Right renal pelvis (tissue), 4 donors: ENCODE measurements around the gene BRD4. TPM values are rescaled to one million over a fixed set of nuclear protein-coding genes. Genes with fewer than 3 reads are reported as not detected.
"Not testable (repeated sequence)": the region's sequence is repeated elsewhere in the genome, so short reads cannot be mapped to it uniquely, and the experiment has no call there.

ENCODE experiments used
- DNase-seq, 4 donors: peaks; one replicate each; pipeline ENCODE4 v3.0.0-alpha.2; 2013; ENCODE audit warnings: low read depth in 4 of 4, low spot score in 3 of 4, missing footprints in 1 of 4
- polyA plus RNA-seq, 4 donors: library from polyadenylated mRNA; unstranded; fragments of 120-200 nt; gene quantifications; one replicate each; pipeline ENCODE4 v1.2.1, GENCODE V29; 2013; ENCODE audit not compliant: insufficient read length in 4 of 4

Gene BRD4
- polyA plus RNA-seq, 4 donors, result 48.5 to 60.5 (median 49.2) TPM

DNA sequence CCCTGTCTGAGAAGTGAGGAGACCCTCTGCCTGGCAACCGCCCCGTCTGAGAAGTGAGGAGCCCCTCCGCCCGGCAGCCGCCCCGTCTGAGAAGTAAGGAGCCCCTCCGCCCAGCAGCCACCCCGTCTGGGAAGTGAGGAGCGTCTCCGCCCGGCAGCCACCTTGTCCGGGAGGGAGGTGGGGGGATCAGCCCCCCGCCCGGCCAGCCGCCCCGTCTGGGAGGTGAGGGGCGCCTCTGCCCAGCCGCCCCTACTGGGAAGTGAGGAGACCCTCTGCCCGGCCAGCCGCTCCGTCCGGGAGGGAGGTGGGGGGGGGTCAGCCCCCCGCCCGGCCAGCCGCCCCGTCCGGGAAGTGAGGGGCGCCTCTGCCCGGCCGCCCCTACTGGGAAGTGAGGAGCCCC lies 30.7 kb upstream of the BRD4 start:
- not testable (repeated sequence) for DNase-seq

DNA sequence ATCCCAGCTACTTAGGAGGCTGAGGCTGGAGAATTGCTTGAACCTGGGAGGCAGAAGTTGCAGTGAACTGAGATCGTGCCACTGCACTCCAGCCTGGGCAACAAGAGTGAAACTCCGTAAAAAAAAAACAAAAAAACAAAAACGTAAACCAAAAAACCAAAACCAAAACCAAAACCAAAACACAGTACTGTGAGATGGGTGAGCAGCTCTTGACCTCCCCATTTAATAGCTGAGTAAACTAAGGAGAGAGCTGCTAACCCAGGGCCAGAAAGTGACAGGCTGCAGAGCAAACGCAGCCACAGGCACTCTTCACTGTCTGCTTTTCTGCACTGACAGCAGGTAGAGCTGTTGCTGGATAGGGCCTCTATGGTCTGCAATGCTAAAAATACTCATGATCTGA lies 27.7 kb upstream of the BRD4 start:
- DNase-seq, result not testable (repeated sequence)

DNA sequence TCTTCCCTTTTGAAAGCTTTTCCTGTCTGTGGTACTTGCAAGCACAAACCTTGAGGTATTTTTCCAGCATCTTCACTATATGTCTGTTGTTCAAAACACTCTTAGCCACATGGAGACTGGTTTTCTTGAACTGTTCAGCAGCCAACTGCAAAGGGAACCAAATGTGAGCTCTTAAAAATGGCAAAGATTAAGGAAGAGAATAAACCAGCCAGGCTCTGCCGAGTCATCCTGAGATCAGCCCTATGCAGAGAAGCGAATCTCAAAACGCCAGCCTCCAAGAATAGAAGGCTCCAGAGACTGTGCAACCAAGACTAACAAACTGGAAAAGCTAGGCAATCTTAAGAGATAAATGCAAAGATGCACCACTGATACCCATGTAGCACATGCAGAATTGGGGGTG lies 26.6 kb upstream of the BRD4 start:
- no peak for DNase-seq

GRCh38 chr19:15357906-15358305 lies 25.6 kb upstream of the BRD4 start:
- DNase-seq, result no peak

GRCh38 chr19:15354566-15355296 lies 22.4 kb upstream of the BRD4 start:
- DNase-seq, result no peak

DNA sequence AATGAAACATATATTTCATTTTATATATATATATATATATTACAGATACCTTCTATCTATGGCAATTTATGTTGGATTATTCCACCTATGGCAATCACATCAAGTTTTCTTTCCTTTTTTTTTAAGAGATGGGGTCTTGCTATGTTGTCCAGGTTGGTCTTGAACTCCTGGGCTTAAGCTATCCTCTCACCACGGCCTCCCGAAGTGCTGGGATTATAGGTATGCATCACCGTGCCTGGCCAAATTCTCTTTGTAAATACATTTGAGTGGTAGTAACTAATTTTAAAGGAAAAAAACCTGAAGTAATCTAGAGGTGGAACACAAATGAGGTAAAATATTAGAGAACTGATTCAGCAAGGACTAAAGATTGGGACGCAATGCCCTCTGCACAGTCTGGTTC lies 21.6 kb upstream of the BRD4 start:
- DNase-seq, result no peak

DNA sequence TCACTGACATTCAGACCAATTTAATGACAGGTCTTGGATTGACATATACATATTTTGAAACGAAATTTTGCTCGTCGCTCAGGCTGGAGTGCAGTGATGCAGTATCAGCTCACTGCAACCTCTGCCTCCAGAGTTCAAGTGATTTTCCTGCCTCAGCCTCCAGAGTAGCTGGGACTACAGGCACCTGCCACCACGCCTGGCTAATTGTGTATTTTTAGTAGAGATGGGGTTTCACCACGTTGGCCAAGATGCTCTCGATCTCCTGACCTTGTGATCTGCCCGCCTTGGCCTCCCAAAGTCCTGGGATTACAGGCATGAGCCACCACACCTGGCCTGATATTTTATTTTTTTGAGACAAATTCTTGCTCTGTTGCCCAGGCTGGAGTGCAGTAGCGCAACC lies 20.2 kb upstream of the BRD4 start:
- DNase-seq, result not testable (repeated sequence)

- not testable (repeated sequence) for DNase-seq
These were observed 9.0 kb upstream of the BRD4 start for GRCh38 chr19:15341328-15341727.

- no peak for DNase-seq
These were observed 7.7 kb upstream of the BRD4 start for GRCh38 chr19:15340086-15340485.

DNA sequence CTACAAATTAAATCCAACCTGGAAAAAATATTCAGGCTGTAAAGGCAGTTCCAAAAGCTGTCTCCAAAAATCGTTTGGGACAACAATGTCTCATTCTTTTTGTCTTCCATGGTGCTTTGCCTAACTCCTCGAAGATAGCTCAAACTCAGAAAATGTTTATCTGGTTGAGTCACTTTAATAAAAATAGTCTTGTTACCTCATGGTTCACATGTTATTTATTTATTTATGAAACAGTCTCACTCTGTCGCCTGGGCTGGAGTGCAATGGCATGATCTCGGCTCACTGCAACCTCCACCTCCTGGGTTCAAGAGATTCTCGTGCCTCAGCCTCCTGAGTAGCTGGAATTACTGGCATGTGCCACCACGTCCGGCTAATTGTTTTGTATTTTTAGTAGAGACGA lies 4.9 kb upstream of the BRD4 start:
- DNase-seq, result no peak

- DNase-seq, result not testable (repeated sequence)
These were observed 3.7 kb upstream of the BRD4 start for GRCh38 chr19:15335992-15336391.

DNA sequence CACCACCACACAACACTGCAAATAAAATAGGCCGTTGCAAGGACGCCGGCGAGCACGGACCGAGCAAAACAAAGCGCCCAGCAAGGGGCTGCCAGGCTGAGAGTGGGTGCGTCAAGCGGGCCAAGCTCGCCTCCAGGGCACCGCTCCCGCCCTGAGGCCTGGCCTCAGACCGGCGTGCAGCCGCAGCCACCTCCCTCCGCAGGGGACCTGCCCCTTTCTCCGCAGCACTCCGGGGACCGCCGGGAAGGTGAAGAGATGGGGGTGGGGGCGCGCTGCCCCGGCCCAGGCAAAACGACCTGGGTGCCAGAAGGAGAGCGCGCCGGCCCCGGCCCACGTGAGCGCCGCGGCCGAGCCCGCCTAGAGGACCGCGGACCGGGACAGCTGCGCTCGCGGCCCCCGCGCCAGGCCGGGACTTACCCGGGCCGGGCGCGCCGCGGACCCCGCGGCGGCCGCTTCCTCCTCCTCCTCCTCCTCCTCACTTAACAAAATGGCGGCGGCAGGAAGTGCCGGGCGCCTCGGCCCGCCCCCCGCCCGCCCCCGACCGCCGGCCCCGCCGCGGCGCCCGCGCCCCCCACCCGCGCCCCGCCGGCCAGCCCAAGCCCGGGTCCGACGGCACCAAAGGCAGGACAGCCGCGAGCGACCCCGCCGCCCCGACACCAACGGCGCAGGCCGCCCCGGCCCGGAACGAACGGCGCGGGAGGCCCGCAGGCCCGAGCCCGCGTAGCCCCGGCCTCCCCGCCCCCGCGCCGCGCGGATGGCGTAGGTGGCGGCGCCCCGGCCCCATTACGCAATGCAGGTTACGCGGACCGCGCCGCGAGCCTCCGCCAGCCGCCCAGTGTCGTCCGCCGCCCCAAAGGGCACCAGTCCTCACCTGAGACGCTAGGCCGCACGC lies 674 bp downstream of the BRD4 start:
- no peak for DNase-seq

GRCh38 chr19:15330801-15331418 lies 1.4 kb downstream of the BRD4 start:
- DNase-seq, result no peak

DNA sequence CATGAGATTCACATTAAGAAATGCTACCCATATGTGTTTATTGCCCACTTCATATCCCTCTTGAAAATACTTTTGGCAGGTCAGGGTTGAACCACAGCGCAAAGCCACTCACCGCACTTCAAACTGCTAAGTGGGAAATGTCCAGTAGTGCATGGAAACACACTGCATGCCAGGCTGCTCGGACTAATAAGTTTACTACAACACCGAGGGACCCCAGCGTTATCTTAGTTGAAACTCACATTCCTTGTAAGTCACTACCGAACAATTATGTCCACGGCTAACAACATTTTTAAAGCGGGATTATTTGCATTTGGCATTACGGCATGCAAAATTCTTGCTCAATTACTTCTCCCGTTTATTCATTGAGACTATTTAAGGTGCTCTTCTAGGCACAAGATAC lies 4.0 kb downstream of the BRD4 start:
- no peak for DNase-seq

DNA sequence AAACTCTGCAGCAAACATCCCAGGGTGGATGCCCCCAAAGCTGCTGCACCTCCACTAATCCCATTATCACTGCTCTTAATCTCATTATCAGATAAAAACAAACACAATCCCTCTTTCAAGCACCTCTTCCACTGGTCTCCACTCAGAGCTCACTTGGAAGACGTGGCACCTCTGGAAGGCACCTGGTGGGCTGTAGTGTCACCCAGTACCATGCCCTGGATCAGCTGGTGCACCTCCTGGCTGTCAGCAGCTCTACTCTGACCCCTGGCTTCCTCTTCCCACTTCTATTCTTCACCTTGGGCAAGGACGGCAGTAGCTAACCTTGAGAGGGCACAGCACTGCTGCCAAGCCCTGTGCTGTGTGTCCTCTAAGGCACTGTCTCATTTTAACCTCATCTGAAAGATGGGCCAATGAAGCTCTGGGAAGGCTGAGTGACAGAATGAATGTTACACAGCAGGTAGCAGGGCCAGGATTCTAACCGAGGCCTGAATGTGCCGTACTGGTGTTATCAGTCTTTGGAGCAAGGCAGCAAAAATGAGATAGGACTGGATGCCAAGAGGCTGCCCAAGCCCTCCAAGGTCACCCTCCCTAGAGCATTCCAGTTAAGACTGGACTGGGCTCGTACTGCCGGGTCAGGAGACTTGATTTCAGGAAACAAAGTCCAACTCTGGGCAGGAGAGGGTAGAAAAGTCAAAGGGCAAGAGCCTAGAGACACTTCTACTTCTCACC lies 7.4 kb downstream of the BRD4 start:
- DNase-seq, result no peak

DNA sequence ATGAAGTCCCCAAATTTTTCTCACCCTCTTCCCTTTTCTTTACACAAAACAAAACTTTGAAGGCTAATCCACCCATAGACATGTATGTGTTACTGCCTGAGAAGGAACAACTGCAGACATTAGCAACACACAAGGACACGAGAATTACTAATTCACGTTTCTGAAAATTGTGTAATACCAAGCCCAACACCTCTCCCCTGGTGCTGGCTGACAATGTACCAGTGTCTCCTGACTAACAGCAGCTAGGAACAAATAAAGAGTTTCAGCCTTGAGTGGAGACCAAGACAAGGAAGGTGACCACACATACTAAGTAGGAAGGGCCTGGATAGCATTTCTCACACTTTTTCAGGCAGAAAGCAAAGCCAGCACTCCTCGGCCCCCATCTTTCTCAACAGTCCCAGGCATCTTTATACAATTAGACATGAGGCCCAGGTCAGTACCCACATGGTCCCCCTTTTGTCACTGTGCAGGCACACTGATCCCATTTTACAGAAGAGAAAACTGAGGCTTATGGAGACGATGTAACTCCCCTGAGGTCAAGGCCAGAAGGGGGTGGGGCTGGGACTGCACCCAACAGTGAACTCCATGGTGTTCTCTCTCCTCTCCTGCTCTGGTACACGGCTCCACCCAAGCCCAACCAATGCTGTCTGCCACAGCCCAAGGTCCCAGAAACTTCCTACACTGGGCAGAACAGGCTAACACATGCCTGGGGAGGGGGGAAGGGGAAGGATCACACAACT lies 8.7 kb downstream of the BRD4 start:
- DNase-seq, result no peak

- DNase-seq, result no peak
These were observed 10.6 kb downstream of the BRD4 start for GRCh38 chr19:15321739-15322138.

GRCh38 chr19:15320116-15320515 lies 12.2 kb downstream of the BRD4 start:
- no peak for DNase-seq

GRCh38 chr19:15318241-15318691 lies 14.1 kb downstream of the BRD4 start:
- no peak for DNase-seq
